GM23338 (cell line): ENCODE measurements around the gene POLDIP2. TPM values are rescaled to one million over a fixed set of nuclear protein-coding genes. Genes with fewer than 3 reads are reported as not detected.

ENCODE experiments used
- ATAC-seq: fragments of 200-7000 bp; cut with Tn5 transposase; 3 replicates; pipeline ENCODE4 v1.9.1; 2020
- DNase-seq: peaks from one replicate; pipeline ENCODE4 v3.0.0-alpha.2; 2015; ENCODE audit warnings: low spot score
- H2AFZ ChIP-seq: fragments of 200-600 bp; sonication (generic); 2 replicates; pipeline ENCODE4 v1.8.0; 2016; ENCODE audit warnings: antibody characterized with exemption, mild to moderate bottlenecking, moderate library complexity
- H3F3A ChIP-seq: fragments of 200-600 bp; sonication (generic); replicated peaks from 2 replicates; pipeline ENCODE4 v1.8.0; 2017; ENCODE audit warnings: antibody characterized with exemption, mixed run types, low read depth
- H3K27ac ChIP-seq: fragments of 200-600 bp; sonication (generic); 2 replicates; pipeline ENCODE4 v1.6.1; 2016; ENCODE audit warnings: low read depth
- H3K27me3 ChIP-seq: fragments of 200-600 bp; sonication (generic); 2 replicates; pipeline ENCODE4 v1.8.0; 2016; ENCODE audit warnings: mild to moderate bottlenecking, mixed run types, moderate library complexity; ENCODE audit not compliant: insufficient read depth
- H3K36me3 ChIP-seq: fragments of 200-600 bp; sonication (generic); 2 replicates; pipeline ENCODE4 v1.8.0; 2016; ENCODE audit warnings: mild to moderate bottlenecking; ENCODE audit not compliant: insufficient read depth
- H3K4me1 ChIP-seq: fragments of 200-600 bp; sonication (generic); 2 replicates; pipeline ENCODE4 v1.8.0; 2016; ENCODE audit warnings: mild to moderate bottlenecking, moderate library complexity; ENCODE audit not compliant: insufficient read depth
- H3K4me2 ChIP-seq: fragments of 200-600 bp; sonication (generic); 2 replicates; pipeline ENCODE4 v1.7.1; 2017; ENCODE audit warnings: mixed run types
- H3K4me3 ChIP-seq: fragments of 200-600 bp; sonication (generic); 2 replicates; pipeline ENCODE4 v1.6.1; 2016; ENCODE audit warnings: mixed run types
- H3K79me2 ChIP-seq: fragments of 200-600 bp; sonication (generic); replicated peaks from 2 replicates; pipeline ENCODE4 v1.8.0; 2017; ENCODE audit warnings: mild to moderate bottlenecking; ENCODE audit not compliant: insufficient read depth
- H3K9me2 ChIP-seq: fragments of 200-600 bp; sonication (generic); 2 replicates; pipeline ENCODE4 v1.8.0; 2017; ENCODE audit not compliant: insufficient read depth
- H4K20me1 ChIP-seq: fragments of 200-600 bp; sonication (generic); replicated peaks from 2 replicates; pipeline ENCODE4 v1.8.0; 2017; ENCODE audit warnings: mild to moderate bottlenecking; ENCODE audit not compliant: insufficient read depth
- H3K27ac Mint-ChIP-seq: 2 replicates; pipeline ENCODE4 v1.8.0; 2020; ENCODE audit warnings: inconsistent platforms, mild to moderate bottlenecking, moderate library complexity, mixed read lengths
- H3K27me3 Mint-ChIP-seq: 3 replicates; pipeline ENCODE4 v1.8.0; 2022; ENCODE audit warnings: low read depth, mild to moderate bottlenecking, moderate library complexity, mixed read lengths, inconsistent platforms; ENCODE audit not compliant: insufficient read depth, poor library complexity
- H3K36me3 Mint-ChIP-seq: 3 replicates; pipeline ENCODE4 v1.8.0; 2021; ENCODE audit warnings: low read depth, mild to moderate bottlenecking, inconsistent platforms, moderate library complexity, mixed read lengths
- H3K4me1 Mint-ChIP-seq: 3 replicates; pipeline ENCODE4 v1.8.0; 2020; ENCODE audit warnings: mild to moderate bottlenecking, inconsistent platforms, mixed read lengths
- H3K4me3 Mint-ChIP-seq: 3 replicates; pipeline ENCODE4 v1.8.0; 2021; ENCODE audit warnings: moderate library complexity, mild to moderate bottlenecking, inconsistent platforms, mixed read lengths
- H3K9me3 Mint-ChIP-seq: 3 replicates; pipeline ENCODE4 v1.8.0; 2020; ENCODE audit warnings: moderate library complexity, mild to moderate bottlenecking, inconsistent platforms, mixed read lengths
- CREB1 ChIP-seq: fragments of 250-450 bp; sonication (Bioruptor Pico); IDR thresholded peaks from 2 replicates; pipeline ENCODE4 v1.5.0; 2020; ENCODE audit warnings: low read depth, mild to moderate bottlenecking, moderate library complexity
- CTCF ChIP-seq, 2 experiments: fragments of 200-600 bp in 1 of 2; sonication (generic) in 1 of 2; conservative IDR thresholded peaks; 2 replicates each; pipeline versions ENCODE4 v1.5.1 to v1.6.1; 2016 to 2017; ENCODE audit warnings: antibody characterized with exemption in 2 of 2, low read depth in 2 of 2, mild to moderate bottlenecking in 2 of 2, moderate library complexity in 1 of 2
- ETS1 ChIP-seq: IDR thresholded peaks from 2 replicates; pipeline ENCODE4 v1.6.1; 2016; ENCODE audit warnings: antibody characterized with exemption
- EZH2 ChIP-seq: fragments of 200-600 bp; sonication (generic); IDR thresholded peaks from one replicate; pipeline ENCODE4 v1.8.0; 2017; ENCODE audit warnings: antibody characterized with exemption, mild to moderate bottlenecking, low read depth; ENCODE audit not compliant: unreplicated experiment
- EZH2phosphoT487 ChIP-seq: fragments of 200-600 bp; sonication (generic); IDR thresholded peaks from one replicate; pipeline ENCODE4 v1.8.1; 2018; ENCODE audit warnings: antibody characterized with exemption; ENCODE audit not compliant: unreplicated experiment
- JUNB ChIP-seq: IDR thresholded peaks from one replicate; pipeline ENCODE4 v1.6.1; 2016; ENCODE audit warnings: antibody characterized with exemption; ENCODE audit not compliant: unreplicated experiment
- NANOG ChIP-seq: IDR thresholded peaks from 2 replicates; pipeline ENCODE4 v1.6.1; 2016; ENCODE audit warnings: antibody characterized with exemption, borderline replicate concordance
- POLR2AphosphoS5 ChIP-seq: IDR thresholded peaks from 2 replicates; pipeline ENCODE4 v1.6.1; 2016; ENCODE audit warnings: antibody characterized with exemption, low read depth
- ZNF114 ChIP-seq: fragments of 250-450 bp; sonication (Bioruptor Pico); IDR thresholded peaks from 2 replicates; pipeline ENCODE4 v1.5.0; 2020; ENCODE audit warnings: mild to moderate bottlenecking, moderate library complexity
- ZNF331 ChIP-seq: fragments of 250-450 bp; sonication (Bioruptor Pico); IDR thresholded peaks from 2 replicates; pipeline ENCODE4 v1.5.0; 2020; ENCODE audit warnings: low read depth, mild to moderate bottlenecking, moderate library complexity
- ZNF462 ChIP-seq: fragments of 250-450 bp; sonication (Bioruptor Pico); IDR thresholded peaks from 2 replicates; pipeline ENCODE4 v1.5.0; 2020; ENCODE audit warnings: mild to moderate bottlenecking, moderate library complexity
- polyA plus RNA-seq: library from polyadenylated mRNA; unstranded; fragments of >200 nt; fragmentation: Nextera tagmentation; extraction: Ambion mirVana; gene quantifications from 2 replicates; pipeline ENCODE4 v1.2.1, GENCODE V29; 2016
- total RNA-seq: library from RNA; depleted of rRNA; stranded (reverse); fragments of >200 nt; shearing (Covaris generic); gene quantifications from 2 replicates; pipeline ENCODE4 v1.2.3, GENCODE V29; 2014
- TF ChIP-seq, protein P1 (sequence below): IDR thresholded peaks from one replicate; pipeline ENCODE4 v1.6.1; 2018; ENCODE audit warnings: antibody characterized with exemption; ENCODE audit not compliant: unreplicated experiment

POLDIP2 gene
- total and polyA plus RNA-seq, 2 experiments from 2014 or later: 45.7 to 77.1 TPM

- Histone ChIP-seq H3K4me2 (peak overlapping the region; percentile 92; the same call in 1 of the 2 replicates), H3K27ac (no peak overlapping the region), H3K9me2 (no peaks in the 10 kb centered on the region), H4K20me1 (no peaks in the 10 kb centered on the region), H3K36me3 (no peaks in the 10 kb centered on the region), H2AFZ (no peak overlapping the region), H3K4me3 (no peak overlapping the region), H3F3A (peaks cover 17% of the 10 kb centered on the region), H3K4me1 (peaks cover 68% of the 10 kb centered on the region), H3K79me2 (no peaks in the 10 kb centered on the region), H3K27me3 (peaks cover 16% of the 10 kb centered on the region)
- peaks cover 16% of the 10 kb centered on the region for H3K36me3 Mint-ChIP-seq
- DNase-seq: no peak
- TF ChIP-seq, protein P1, sequence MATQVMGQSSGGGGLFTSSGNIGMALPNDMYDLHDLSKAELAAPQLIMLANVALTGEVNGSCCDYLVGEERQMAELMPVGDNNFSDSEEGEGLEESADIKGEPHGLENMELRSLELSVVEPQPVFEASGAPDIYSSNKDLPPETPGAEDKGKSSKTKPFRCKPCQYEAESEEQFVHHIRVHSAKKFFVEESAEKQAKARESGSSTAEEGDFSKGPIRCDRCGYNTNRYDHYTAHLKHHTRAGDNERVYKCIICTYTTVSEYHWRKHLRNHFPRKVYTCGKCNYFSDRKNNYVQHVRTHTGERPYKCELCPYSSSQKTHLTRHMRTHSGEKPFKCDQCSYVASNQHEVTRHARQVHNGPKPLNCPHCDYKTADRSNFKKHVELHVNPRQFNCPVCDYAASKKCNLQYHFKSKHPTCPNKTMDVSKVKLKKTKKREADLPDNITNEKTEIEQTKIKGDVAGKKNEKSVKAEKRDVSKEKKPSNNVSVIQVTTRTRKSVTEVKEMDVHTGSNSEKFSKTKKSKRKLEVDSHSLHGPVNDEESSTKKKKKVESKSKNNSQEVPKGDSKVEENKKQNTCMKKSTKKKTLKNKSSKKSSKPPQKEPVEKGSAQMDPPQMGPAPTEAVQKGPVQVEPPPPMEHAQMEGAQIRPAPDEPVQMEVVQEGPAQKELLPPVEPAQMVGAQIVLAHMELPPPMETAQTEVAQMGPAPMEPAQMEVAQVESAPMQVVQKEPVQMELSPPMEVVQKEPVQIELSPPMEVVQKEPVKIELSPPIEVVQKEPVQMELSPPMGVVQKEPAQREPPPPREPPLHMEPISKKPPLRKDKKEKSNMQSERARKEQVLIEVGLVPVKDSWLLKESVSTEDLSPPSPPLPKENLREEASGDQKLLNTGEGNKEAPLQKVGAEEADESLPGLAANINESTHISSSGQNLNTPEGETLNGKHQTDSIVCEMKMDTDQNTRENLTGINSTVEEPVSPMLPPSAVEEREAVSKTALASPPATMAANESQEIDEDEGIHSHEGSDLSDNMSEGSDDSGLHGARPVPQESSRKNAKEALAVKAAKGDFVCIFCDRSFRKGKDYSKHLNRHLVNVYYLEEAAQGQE: no peak
- no peak for TF ChIP-seq JUNB
- no peak for TF ChIP-seq ZNF462 (CRISPR knock-in tag)
- TF ChIP-seq ETS1: no peak
- no peak for TF ChIP-seq CTCF (conservative IDR thresholded peaks at IDR 0.05; ENCODE audit: low read depth in 2 of 2)
- TF ChIP-seq EZH2: no peak
- no peak for TF ChIP-seq ZNF114
- no peak for TF ChIP-seq ZNF331
- TF ChIP-seq EZH2phosphoT487: no peak
- TF ChIP-seq CREB1 (CRISPR knock-in tag): no peak
- TF ChIP-seq NANOG: no peak
- TF ChIP-seq POLR2AphosphoS5: no peak
- peaks cover 66% of the 10 kb centered on the region for H3K4me1 Mint-ChIP-seq
- no peak overlapping the region for H3K27ac Mint-ChIP-seq
- peak overlapping the region; percentile 77; the same call in 1 of the 3 replicates for H3K4me3 Mint-ChIP-seq
- no peaks in the 10 kb centered on the region; the same call in 2 of the 3 replicates for H3K9me3 Mint-ChIP-seq
- no peak for ATAC-seq
- peaks cover 32% of the 10 kb centered on the region for H3K27me3 Mint-ChIP-seq
Measured at GRCh38 chr17:28404007-28404406, 46.7 kb upstream of the POLDIP2 start.
